ENCODE measurements around the gene MYO5C. TPM values are rescaled to one million over a fixed set of nuclear protein-coding genes. Genes with fewer than 3 reads are reported as not detected.

Gene MYO5C
- total RNA-seq, 1 donor from 2014 or later = 10.4 TPM

DNA sequence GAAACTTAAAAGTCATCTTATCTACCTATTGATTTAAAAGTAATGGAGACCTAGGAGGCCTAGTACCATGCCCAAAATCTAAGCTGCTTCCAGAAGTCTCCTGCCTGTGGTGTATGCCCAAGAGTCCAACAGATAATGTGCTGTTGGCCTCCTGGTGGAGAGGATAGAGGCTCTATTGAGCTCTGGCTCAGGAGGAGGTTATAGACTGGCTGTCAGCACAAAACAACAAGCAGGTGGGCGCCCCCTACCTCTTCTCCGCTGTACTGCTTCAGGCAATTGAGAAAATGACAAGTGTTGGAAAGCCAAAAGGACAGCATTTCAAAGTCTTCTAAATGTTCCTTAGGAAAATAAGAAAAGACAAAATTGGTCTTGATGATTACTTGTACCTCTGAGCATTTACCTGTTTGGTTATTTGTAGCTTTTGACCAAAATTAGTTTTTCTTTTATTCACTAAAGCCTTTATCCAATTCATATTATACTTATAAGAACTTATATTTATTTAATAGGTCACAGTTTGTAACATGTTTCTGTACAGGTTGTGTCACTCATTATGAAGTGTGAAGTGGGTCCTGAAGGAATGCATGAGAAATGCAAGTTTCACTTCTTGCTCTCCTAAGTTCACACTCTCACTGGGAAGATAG is 87.2 kb downstream of the MYO5C start:
- peak; percentile 19 for DNase-seq (ENCODE audit: low read depth, low spot score)

DNA sequence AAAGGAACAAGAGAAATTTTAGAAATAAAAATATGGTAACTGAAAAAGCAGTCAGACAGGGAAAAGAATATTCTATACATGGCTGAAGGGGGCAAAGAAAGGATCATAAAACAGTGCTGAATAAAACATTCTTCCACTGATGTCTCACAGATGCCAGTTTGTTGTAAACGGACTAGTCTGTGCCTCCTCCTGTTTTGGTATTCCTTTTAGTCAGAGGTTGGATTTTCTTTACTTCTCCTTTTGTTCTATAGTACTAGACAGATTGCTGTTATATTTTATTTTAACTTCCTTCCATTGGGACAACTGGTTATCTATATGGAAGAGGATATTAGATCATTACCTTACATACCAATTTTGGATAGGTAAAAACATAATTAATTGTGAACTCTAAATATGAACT is 88.4 kb downstream of the MYO5C start:
- no peak for DNase-seq (ENCODE audit: low read depth, low spot score)

DNA sequence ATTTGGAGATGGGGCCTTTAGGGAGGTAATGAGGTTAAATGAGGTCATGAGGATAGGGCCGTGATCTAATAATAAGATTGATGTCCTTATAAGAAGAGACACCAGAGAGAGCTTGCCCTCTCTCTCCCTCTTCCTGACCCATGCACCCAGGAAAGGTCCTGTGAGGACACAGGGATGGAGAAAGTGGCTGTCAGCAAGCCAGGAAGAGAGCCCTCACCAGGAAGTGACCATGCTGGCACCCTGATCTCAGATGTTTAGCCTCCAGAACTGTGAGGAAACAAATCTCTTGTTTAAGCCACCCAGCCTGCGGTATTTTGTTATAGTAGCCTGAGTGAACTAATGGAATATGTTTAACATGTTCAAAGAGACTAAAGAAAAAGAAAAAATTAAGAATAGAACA is 89.2 kb downstream of the MYO5C start:
- no peak for DNase-seq (ENCODE audit: low read depth, low spot score)

DNA sequence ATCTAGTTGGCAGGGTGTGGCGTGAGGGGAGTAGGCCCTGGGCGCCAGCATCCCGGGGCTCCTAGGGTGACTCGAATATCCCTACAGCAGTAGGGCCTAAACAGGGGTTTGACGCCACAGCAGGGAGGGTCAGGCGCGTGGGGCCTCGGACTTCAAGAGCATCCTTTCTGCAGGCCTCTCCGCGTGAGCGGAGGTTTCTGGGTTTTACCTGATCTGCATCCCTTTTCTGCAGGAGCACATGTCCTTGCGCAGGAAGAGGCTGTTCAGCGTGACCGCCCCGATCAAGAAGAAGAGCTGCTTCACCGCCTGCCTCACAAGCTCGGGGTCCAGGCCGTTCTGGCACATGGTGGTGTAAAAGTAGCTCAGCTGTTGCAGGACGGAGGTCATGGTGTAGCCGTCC is 90.9 kb downstream of the MYO5C start:
- DNase-seq (ENCODE audit: low read depth, low spot score) = no peak

DNA sequence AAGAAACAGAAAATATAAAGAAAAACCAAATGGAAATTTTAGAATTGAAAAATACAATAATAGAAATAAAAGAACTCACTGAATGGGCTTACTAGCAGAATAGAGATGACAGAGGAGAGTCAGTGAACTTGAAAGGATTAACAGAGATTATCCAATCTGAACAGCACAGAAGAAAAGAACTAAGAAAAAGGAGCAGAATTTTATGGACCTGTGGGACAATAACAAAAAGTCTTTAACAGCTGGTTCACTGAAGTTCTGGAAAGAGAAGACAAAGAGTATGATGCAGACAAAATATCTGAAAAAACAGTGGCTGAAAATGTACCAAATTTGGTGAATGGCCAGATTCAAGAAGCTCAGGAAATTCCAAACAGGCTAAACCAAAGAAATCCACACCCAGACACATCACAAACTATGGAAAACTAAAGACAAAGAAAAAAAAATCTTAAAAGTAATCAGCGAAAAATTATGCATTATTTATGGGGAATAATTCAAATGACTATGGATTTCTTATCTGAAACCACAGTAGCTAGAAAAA is 94.7 kb downstream of the MYO5C start:
- DNase-seq (ENCODE audit: low read depth, low spot score) = no peak

DNA sequence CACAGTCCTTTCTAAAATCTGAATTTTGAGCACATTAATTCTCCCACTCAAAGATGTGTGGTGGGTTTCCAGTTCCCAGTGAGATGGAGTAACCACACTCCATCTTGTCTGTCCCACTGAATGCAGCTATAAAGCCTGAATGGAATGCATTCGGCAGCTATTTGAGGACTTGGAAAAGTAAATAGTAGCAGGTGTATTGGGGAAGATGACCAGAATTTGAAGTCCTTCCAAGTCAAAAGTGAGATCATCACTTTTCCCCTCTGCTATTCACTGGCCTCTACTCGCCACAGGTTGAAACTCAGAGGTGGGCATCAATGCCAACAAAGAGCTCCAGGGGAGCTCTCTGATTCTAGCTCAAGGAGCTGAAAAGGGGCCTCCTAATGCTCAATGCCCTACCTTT is 96.3 kb downstream of the MYO5C start:
- no peak for DNase-seq (ENCODE audit: low read depth, low spot score)

DNA sequence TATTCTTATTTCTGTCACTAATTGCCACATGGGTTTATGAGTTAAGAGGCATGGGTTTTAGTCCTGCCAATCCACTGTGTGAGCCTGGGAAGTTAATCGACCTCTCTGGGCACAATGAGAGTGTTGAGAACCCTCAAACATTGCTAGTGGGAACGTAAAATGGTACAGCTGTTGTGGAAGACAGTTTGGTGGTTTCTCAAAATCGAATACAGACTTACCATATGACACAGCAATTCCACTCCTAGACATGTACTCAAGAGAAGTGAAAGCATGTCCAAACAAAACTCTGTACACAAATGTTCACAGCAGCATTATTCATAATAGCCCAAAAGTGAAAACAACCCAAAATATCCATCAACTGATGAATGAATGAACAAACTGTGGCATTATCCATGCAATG is 98.7 kb downstream of the MYO5C start:
- no peak for DNase-seq (ENCODE audit: low read depth, low spot score)

DNA sequence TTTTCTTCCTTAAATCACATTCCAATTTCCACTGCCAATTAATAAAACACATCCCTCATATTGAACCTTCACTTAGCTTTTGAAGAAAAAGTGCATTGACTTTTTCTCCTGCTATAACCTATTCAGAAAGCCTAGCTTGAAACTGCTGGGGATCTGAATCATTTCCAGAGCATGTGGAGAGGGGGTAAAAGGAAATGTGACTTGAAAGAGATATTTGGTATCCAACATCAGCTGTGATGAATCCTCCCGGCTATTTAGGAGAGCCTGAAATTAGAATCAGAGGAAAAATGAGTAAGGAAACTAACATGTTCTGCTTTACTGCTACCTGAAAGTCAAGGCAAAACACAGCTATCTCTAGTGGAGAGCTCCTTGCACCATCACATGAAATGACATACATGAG is 101.8 kb downstream of the MYO5C start:
- no peak for DNase-seq (ENCODE audit: low read depth, low spot score)

DNA sequence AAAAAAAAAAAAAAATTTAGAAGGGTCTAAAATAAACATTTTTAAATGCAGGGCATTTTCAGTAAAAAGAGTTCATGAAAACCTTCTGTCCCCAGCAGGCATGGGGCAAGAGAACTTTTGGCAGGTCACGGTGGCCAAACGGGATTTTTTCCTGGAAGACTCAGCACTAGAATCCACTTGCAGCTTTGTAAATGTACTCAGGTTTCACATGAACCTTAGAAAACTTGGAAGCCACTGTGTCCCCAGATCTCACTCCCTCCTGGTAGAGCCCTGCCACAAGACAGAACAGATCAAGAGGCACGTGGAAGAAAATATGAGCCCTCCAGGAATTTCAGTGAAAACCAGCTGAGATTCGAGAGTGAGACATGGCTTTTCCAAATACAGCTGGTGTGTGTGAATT is 102.3 kb downstream of the MYO5C start:
- DNase-seq (ENCODE audit: low read depth, low spot score) = no peak

DNA sequence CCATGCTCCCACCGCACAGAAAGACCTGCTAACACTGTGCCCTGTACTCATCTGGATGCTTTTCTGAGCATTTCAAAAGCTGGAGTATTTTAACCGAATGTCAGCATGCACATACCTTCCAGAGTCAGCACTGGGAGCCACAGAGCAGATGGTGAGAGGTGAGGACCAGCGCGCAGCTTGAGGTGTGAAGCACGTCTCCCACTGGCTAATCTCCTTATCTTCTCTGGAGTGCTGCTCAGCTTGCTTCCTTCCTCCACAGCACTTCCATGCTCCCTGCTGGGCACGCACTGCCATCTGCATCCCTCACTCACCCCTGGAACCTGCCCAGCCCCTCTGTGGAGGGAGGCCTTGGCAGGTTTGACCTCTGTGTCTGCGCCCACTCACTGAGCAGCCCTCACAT is 104.4 kb downstream of the MYO5C start, which contains the start of gene GNB5:
Gene GNB5, minus strand, starts transcription at position 186 of the 400 bp plus-strand sequence. CDS start 6,716 bp downstream, outside the sequence.
- no peak for DNase-seq (ENCODE audit: low read depth, low spot score)

DNA sequence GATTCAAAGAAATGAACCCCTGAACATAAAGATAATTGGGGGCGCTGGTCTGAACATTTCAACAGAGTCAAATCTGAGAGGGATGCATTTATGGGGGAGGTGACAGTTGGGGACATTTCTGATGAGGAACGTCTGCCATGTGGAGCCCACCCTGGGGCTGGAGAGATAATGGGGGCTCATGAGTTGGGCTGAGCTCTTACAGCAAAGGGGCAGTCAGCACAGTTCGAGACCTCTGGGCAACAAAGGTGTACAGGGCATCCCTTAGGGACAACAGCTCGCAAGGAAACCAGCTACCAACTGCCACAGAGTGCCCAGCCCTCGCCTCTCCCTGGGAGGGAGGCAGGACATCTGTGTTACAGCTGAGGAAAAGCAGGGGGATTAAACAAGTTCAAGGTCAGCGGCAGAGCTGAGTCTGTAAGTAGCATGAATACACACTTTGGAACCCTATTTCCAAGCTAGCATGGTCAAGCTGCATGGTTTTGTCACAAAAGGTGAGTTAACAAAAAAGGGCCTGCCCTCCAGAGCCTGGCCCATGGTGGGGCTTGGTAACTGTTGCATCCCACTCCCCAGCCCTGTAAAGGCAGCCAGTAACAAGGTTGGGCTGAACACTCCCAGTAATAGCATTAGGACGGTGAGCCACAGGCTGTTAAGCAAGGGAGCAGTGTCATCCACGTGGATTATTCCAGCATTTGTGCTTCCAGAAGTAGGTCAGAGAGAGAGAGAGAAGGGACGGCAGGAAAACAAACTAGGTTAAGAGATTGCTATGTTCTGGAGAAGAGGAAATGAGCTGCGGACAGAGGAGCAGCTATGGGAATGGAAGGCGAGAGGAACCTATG is 108.7 kb downstream of the MYO5C start:
- DNase-seq (ENCODE audit: low read depth, low spot score) = no peak

DNA sequence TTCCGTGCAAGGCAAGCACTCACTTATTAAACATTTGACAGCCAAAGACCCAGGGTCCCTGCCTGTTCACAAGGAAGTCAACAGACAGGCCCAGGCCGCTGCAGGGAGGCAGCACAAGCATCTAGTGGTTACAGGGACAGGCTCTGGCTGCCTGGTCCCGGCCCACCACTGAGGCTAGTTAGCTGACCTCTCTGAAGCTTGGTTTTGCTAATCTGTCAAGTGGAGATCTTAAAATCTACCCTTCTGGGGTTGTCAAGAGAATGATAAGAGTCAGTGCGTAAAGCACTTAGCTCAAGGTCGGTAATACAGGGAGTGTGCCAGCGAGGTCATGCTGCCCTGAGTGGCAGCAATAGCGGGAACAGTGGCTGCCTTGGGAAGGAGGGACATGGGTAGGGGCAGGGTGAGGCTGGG is 110.4 kb downstream of the MYO5C start:
- no peak for DNase-seq (ENCODE audit: low read depth, low spot score)

DNA sequence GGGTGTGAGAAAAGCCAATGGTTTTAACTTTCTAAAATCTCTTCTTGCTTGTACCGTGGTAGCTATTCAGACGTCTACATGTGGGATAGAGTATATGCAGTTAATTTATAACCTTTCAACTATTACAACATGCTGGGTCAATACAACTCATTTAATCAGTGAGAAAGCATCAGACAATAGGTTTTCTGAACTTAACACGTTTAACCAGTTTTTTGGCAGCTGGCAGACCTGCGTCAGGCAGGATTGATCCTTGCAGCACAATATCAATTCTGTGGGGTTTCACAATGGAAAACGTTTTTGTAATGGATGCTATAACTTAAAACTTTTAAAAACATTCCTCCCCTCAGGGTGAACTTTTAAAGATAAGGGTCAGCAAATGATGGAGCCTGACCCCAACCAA is 110.9 kb downstream of the MYO5C start:
- DNase-seq (ENCODE audit: low read depth, low spot score) = no peak

DNA sequence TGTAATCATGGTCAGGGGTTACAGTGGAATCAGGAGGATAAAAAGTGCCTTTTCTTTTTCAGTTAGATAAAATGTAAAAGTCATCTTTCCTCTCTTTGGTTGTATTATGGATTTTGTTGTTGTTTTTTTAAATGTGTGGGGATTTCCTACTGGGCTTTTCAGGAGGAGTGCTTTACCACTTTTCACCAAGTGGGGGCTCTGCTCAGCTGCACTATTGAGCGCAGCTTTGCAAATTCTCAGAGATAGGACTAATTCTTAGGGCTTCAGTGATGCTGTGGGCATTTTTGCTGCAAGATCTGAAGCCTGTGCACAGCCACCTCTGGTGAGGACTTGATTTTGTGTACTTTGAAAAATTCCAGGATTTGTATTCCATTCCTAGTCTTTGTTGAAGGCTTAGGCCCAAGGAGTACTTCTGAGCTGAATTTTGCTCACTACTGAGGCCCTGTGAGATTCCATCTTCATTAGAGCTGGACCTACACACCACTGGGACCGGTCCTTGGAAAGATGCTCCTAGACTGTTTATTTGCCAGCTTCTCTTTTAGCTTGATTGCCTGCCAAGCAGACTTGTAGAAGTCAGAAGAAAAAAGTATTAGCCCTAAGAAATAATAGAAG is 111.9 kb downstream of the MYO5C start:
- DNase-seq (ENCODE audit: low read depth, low spot score) = no peak

DNA sequence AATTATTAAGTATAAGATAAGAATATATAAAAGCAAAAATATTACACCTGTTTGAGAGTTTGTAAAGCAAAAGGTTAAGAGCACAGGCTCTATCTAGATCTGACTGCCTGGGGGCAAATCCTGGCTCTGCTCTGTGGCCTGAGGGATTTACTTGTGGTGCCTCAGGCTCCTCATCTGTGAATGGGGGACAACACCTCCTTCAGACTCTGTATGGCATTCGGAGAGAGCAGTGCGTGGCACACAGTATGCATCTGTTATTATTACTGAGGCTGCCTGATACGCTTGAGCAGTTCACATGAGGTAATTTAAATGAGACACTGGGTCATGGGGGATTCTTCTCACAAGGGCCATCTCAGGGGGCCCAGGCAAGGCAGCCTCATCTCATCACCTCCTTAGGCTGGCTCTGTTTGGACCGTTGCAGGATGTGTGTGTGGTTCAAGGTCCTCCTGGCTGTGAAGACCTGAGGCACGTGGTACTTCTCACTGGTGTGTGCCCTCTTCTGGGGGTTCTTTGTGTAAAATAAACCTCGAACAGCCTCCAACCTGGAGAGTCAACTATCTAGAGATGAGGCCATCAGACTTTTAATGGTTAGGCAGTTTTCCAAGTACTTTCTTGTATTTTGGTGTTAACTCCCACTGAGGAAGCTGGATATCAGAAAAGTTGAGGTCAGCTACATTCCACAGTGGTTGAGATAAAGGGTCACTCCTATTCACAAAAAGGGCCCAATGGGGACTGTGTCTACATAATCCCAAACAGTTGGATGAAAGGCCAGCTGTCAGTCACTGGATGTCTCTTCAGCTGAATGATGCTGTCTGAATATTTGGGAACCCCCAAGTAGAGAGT is 113.4 kb downstream of the MYO5C start:
- no peak for DNase-seq (ENCODE audit: low read depth, low spot score)

DNA sequence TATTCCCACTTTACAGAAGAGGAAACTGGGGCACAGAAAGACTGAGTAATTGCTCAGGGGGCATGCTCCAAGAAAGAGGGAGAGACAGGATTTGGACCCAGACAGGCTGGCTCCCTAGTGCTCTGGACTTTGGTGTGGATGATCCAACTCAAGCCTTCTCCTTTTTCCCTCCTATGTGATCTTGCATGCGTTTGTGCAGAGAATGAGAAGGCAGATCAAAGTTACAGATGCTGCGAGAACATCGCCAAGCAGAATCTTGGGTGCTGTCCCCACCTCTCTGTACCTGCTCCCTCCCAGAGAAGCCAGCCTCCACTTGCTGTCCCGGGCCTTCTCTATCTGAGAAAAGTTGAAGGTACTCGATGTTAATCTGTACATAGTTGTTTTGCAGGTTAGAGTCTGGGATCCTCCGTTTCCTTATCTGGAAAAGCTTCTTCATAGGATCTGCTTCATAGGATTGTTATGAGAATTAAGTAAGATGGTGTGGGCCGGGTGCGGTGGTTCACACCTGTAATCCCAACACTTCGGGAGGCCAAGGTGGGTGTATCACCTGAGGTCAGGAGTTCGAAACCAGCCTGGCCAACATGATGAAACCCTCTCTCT is 114.7 kb downstream of the MYO5C start:
- DNase-seq (ENCODE audit: low read depth, low spot score) = no peak

DNA sequence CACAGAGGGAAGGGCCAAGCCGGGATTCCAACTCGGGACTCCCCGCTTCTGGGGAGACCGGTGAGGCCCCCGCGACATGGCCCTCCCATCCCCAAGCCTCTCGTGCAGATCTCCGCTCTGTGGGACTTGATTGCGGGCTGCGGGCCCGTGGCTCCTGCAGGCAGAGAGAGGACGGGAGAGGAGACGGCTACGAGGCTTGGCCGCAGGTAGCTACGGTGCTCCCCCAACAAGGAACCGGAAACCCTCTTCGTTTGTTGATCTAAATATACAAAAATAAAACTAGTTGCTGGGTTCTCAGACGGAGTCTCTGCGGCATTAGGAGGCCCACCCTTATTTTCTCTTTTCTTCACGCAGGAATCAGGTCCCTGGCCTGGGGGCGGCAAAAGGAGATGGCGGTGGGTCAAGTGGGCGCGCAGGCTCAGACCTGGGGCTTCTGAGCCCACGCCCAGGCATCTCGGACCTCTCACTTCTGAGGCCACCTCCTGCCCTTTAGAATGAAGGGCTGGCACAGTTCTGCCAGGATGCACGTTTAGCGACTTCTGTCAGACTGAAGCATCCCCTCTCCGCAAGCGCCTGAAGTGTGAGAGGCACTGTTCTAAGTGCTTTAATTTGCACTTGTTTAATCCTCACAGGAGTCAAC is 115.3 kb downstream of the MYO5C start:
- no peak for DNase-seq (ENCODE audit: low read depth, low spot score)

DNA sequence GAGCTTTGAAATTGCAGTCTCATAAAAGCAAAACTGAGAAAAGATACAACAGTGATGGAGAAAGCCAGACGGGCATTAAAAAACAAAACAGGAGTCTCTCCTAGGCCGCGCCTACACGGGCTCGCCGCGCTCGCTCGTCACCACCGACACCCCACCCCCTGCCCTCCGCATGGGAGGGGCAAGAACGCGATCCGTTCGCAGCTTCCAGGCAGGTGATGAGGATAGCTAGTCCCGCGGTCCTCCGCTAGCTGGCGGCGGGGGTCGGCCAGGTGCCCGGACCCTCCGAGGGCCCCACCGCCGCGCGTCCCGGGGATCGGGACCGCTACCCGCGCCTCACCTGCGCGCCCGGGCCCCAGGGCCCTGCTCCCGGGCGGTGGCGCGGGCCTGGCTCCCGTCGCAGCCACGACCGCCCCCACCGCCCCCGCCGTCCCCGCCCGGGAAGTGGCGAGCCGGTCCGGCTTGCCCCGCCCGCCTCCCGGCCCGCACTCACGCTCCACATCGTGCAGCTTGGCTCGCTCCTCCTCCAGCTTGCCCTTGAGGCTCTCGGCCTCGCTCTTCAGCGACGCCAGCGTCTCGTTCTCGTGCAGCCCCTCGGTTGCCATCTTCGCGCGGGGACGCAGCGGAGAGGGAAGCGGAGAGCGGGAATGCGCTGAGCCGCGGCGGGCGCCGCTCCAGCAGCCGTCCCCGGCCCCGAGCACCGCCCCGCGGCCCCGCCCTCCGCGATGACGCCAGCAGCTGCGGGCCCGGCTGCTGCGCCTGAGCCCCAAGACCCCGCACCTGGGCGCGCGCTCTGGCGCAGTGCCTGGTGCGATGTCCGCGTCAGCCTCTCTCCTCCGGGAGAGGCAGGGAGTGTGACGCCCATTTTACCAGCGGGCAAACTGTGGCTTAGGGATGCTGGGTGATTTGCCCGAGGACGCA is 116.1 kb downstream of the MYO5C start:
- DNase-seq (ENCODE audit: low read depth, low spot score) = peak; percentile 22

DNA sequence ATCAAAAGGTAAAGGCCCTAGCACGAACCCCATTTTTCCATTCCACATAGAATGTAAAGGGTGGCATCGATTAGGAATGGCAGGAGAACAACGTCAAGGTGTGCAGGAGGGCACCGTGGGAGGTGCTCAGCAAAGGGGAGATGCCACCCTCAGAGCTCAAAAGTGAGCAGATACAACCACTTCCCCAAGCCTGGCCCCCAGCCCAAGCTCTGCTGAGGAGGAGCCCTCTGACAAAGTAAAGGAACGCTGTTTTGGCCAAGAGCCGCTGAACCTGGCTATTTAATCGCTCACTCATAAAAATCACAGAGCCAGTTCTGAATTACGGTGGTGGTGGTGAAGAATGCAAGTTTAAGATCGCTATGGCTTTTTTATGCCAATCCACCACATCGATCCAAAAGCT is 116.8 kb downstream of the MYO5C start:
- no peak for DNase-seq (ENCODE audit: low read depth, low spot score)

Measured in pulmonary artery endothelial cell (primary cell).